K562 (cell line): ENCODE measurements around the gene GOLGA6D. TPM values are rescaled to one million over a fixed set of nuclear protein-coding genes. Genes with fewer than 3 reads are reported as not detected.
"Not testable (repeated sequence)": the region's sequence is repeated elsewhere in the genome, so short reads cannot be mapped to it uniquely, and the experiment has no call there.

Experiments
- ATAC-seq: fragments of 200-7000 bp; cut with Tn5 transposase; 3 replicates; pipeline ENCODE4 v1.9.1; 2020; ENCODE audit warnings: moderate library complexity
- Bru-seq: library from RNA; stranded (reverse); fragments of 400-500 nt; gene quantifications from one replicate; lab custom pipeline; 2021; lab: Mats Ljungman, UMichigan
- BruChase-seq, 2 experiments: library from RNA; stranded (reverse); fragments of 400-500 nt; gene quantifications; one replicate each; lab custom pipeline; 2021; lab: Mats Ljungman, UMichigan
- BruUV-seq: library from RNA; stranded (reverse); fragments of 400-500 nt; replicated peaks from 2 replicates; lab custom pipeline; 2021; lab: Mats Ljungman, UMichigan
- CTCF ChIA-PET: fragments of 300-600 bp; formaldehyde crosslinking; extraction: SDS; loops from one replicate; lab custom pipeline; 2021; ENCODE audit warnings: low intra/inter-chr PET ratio; lab: Yijun Ruan, JAX
- POLR2A ChIA-PET: fragments of 300-600, 350-650 bp; sonication (Branson Sonifier 250); formaldehyde crosslinking; extraction: SDS; loops from one replicate; lab custom pipeline; 2021; ENCODE audit warnings: antibody characterized with exemption, inconsistent platforms; lab: Yijun Ruan, JAX
- DNase-seq, 4 experiments: peaks; one replicate each; pipeline versions ENCODE4 v3.0.0 to v3.0.0-alpha.2; 2011 to 2018; ENCODE audit warnings: low spot score in 3 of 4, mixed read lengths in 3 of 4; ENCODE audit errors: extremely low read depth in 1 of 4
- FAIRE-seq: peaks from 2 replicates; lab custom pipeline; 2011; peaks lifted over from hg19 to GRCh38; lab: Jason Lieb, UNC
- H2AFZ ChIP-seq: 2 replicates; pipeline ENCODE4 v1.6.0; 2011; ENCODE audit warnings: low read depth, low read length, control low read depth, inconsistent platforms
- H3K27ac ChIP-seq: fragments of 200-600 bp; 3 replicates; pipeline ENCODE4 v1.8.0; 2011; ENCODE audit warnings: low read depth, mild to moderate bottlenecking, control low read depth, inconsistent platforms, low read length, moderate library complexity, mixed read lengths; ENCODE audit errors: extremely low read depth
- H3K27me3 ChIP-seq, 2 experiments: fragments of 300-600 bp in 1 of 2; 2 replicates in 1 of 2; 3 replicates in 1 of 2; pipeline versions ENCODE4 v1.6.0 to v1.8.0; 2011; ENCODE audit warnings: inconsistent platforms in 2 of 2, low read length in 2 of 2, mild to moderate bottlenecking in 1 of 2, mixed read lengths in 1 of 2, moderate library complexity in 1 of 2; ENCODE audit not compliant: control insufficient read depth in 2 of 2, insufficient read depth in 2 of 2
- H3K36me3 ChIP-seq: fragments of 300-600 bp; 3 replicates; pipeline ENCODE4 v1.8.0; 2011; ENCODE audit warnings: mild to moderate bottlenecking, low read length, inconsistent platforms; ENCODE audit not compliant: control insufficient read depth, insufficient read depth
- H3K4me1 ChIP-seq, 2 experiments: fragments of 200-600 bp in 1 of 2; replicated peaks in 1 of 2; 2 replicates in 1 of 2; 3 replicates in 1 of 2; pipeline versions ENCODE4 v1.5.1 to v1.8.0; 2011; ENCODE audit warnings: inconsistent platforms in 2 of 2, low read length in 2 of 2, mild to moderate bottlenecking in 1 of 2, mixed read lengths in 1 of 2, moderate library complexity in 1 of 2; ENCODE audit not compliant: control insufficient read depth in 2 of 2, insufficient read depth in 2 of 2
- H3K4me2 ChIP-seq: 2 replicates; pipeline ENCODE4 v1.6.1; 2011; ENCODE audit warnings: low read length, control low read depth, inconsistent platforms, mixed read lengths; ENCODE audit not compliant: insufficient read depth
- H3K4me3 ChIP-seq: fragments of 200-600 bp; sonication (generic), shearing (Covaris generic); 2 replicates; pipeline ENCODE4 v1.5.1; 2016; ENCODE audit warnings: control low read depth, inconsistent platforms
- H3K79me2 ChIP-seq: fragments of 200-600 bp; 3 replicates; pipeline ENCODE4 v1.8.0; 2011; ENCODE audit warnings: low read length, inconsistent platforms; ENCODE audit not compliant: control insufficient read depth, insufficient read depth
- H3K9ac ChIP-seq, 2 experiments: 2 replicates each; pipeline versions ENCODE4 v1.6.0 to v1.6.1; 2011; ENCODE audit warnings: low read depth in 2 of 2, low read length in 2 of 2, control low read depth in 1 of 2, inconsistent platforms in 1 of 2, mild to moderate bottlenecking in 1 of 2, mixed read lengths in 1 of 2; ENCODE audit not compliant: insufficient read depth in 1 of 2
- H3K9me1 ChIP-seq: one replicate; pipeline ENCODE4 v1.6.0; 2011; ENCODE audit warnings: inconsistent platforms, mild to moderate bottlenecking, low read length, moderate library complexity; ENCODE audit not compliant: control insufficient read depth, insufficient read depth
- H3K9me3 ChIP-seq: replicated peaks from 2 replicates; pipeline ENCODE4 v1.5.1; 2011; ENCODE audit warnings: low read depth, low read length, inconsistent platforms; ENCODE audit not compliant: control insufficient read depth, insufficient read depth
- H4K20me1 ChIP-seq: replicated peaks from 2 replicates; pipeline ENCODE4 v1.6.1; 2011; ENCODE audit warnings: low read length, inconsistent platforms, mixed read lengths; ENCODE audit not compliant: control insufficient read depth, insufficient read depth
- WGBS: fragments of 100-300 bp; shearing (Covaris generic); methylation state at CpG from one replicate; pipeline ENCODE4 v1.1.6; 2016; ENCODE audit warnings: low coverage, mixed read lengths; ENCODE audit not compliant: insufficient coverage; ENCODE audit errors: missing lambda C conversion rate; 5-methylcytosine and 5-hydroxymethylcytosine counted together
- in situ Hi-C: fragments of 300-500 bp; cut with MboI; formaldehyde crosslinking; loops from 4 replicates; pipeline ENCODE4 v1.15.0; 2018; ENCODE audit warnings: inconsistent platforms, mixed read lengths
- intact Hi-C: fragments of 100-400 bp; cut with micrococcal nuclease; formaldehyde crosslinking; loops from 2 replicates; pipeline ENCODE4 v1.14.2; 2022
- long read RNA-seq, 3 experiments: library from polyadenylated mRNA in 2 of 3; library from RNA in 1 of 3; unstranded in 2 of 3; stranded (forward) in 1 of 3; transcript quantifications; one replicate each; pipeline ENCODE4 v2.0.0, GENCODE V29; 2019 to 2022
- polyA minus RNA-seq, 3 experiments: library from RNA; depleted of rRNA, polyadenylated mRNA; stranded (reverse); fragments of >200 nt; gene quantifications; 2 replicates each; pipeline ENCODE4 v1.2.3, GENCODE V29; 2011
- polyA plus RNA-seq, 8 experiments: library from polyadenylated mRNA; depleted of rRNA in 4 of 8; stranded (reverse) in 5 of 8; unstranded in 3 of 8; fragments of >200 nt; fragmentation: Nextera tagmentation in 2 of 8; fragmentation: Illumina TruSeq in 1 of 8; extraction: Ambion mirVana in 2 of 8; extraction: Trizol in 1 of 8; gene quantifications; 2 replicates each; pipeline versions ENCODE4 v1.2.1 to v1.2.3, GENCODE V29; 2011 to 2014; ENCODE audit warnings: inconsistent platforms in 1 of 8, missing spikeins in 1 of 8
- total RNA-seq, 7 experiments: library from RNA; depleted of rRNA in 6 of 7; stranded (reverse); fragments of >200 nt in 6 of 7; fragmentation: Illumina TruSeq in 2 of 7; extraction: Trizol in 2 of 7; gene quantifications; 2 replicates each; pipeline versions ENCODE4 v1.2.1 to v1.2.3, GENCODE V29; 2011 to 2021; ENCODE audit warnings: low replicate concordance in 1 of 7

Gene GOLGA6D
- not detected in 2 replicates for total RNA-seq (2011; cell fraction: chromatin; rRNA removed; ENCODE audit: low replicate concordance)
- not detected in 2 replicates for total RNA-seq (2011; cell fraction: nucleolus; rRNA removed)
- not detected in 2 replicates for total RNA-seq (2011; cell fraction: nucleoplasm; rRNA removed)
- total RNA-seq (2014; rRNA removed) (not detected in 2 replicates), total RNA-seq (2014; rRNA removed; fragmentation: Illumina TruSeq; extraction: Trizol) (not detected in 2 replicates), total RNA-seq (2015; rRNA removed; fragmentation: Illumina TruSeq; extraction: Trizol) (not detected in 2 replicates), total RNA-seq (2021) (not detected in 2 replicates), polyA plus RNA-seq (2011; rRNA removed) (not detected in 2 replicates), polyA plus RNA-seq (2014; fragmentation: Illumina TruSeq; extraction: Trizol) (not detected in 2 replicates), polyA plus RNA-seq (2014; fragmentation: Nextera tagmentation; extraction: Ambion mirVana) (not detected), polyA plus RNA-seq (2014; rRNA removed) (not detected in 2 replicates), polyA minus RNA-seq (2011; rRNA and poly(A)+ RNA removed) (not detected in 2 replicates), Bru-seq, nascent RNA (not detected), BruChase-seq, experiment 1, labeled RNA remaining after a 2-hour chase (not detected), BruChase-seq, experiment 2, labeled RNA remaining after a 6-hour chase (not detected)
- not detected in 2 replicates for polyA plus RNA-seq (2011; cell fraction: cytosol; rRNA removed)
- polyA plus RNA-seq (2011; cell fraction: nucleus; rRNA removed): not detected in 2 replicates
- not detected in 2 replicates for polyA plus RNA-seq (2012)
- not detected in 2 replicates for polyA minus RNA-seq (2011; cell fraction: cytosol; rRNA and poly(A)+ RNA removed)
- not detected in 2 replicates for polyA minus RNA-seq (2011; cell fraction: nucleus; rRNA and poly(A)+ RNA removed)
- long read RNA-seq, experiment 1: 0 reads
- long read RNA-seq, experiment 2: 0 reads
- long read RNA-seq, experiment 3: 0 reads

- POLR2A ChIA-PET, H3K4me1 ChIP-seq, intact Hi-C loops, H3K9me3 ChIP-seq, H3K36me3 ChIP-seq, ATAC-seq, H3K27me3 ChIP-seq, DNase-seq, H2AFZ ChIP-seq, H3K9ac ChIP-seq, H3K4me3 ChIP-seq, H4K20me1 ChIP-seq, H3K27ac ChIP-seq, CTCF ChIA-PET, H3K79me2 ChIP-seq, H3K9me1 ChIP-seq, FAIRE-seq, BruUV-seq, H3K4me2 ChIP-seq: not testable (repeated sequence)
- WGBS: no CpG with 5 or more reads among the region's 7 CpGs
- in situ Hi-C loops: loop anchor here (25.0 kb wide), 3 partner anchors 945 to 1320 kb away; partner anchors contain the start of gene ISLR2
Measured at GRCh38 chr15:75282572-75282971, at the start of gene GOLGA6D. GOLGA6D (plus strand) TSS chr15:75282835; CDS start chr15:75282876, 41 bp downstream.
